Measurements from ENCODE around the gene TOGARAM1.

TOGARAM1 gene

DNA sequence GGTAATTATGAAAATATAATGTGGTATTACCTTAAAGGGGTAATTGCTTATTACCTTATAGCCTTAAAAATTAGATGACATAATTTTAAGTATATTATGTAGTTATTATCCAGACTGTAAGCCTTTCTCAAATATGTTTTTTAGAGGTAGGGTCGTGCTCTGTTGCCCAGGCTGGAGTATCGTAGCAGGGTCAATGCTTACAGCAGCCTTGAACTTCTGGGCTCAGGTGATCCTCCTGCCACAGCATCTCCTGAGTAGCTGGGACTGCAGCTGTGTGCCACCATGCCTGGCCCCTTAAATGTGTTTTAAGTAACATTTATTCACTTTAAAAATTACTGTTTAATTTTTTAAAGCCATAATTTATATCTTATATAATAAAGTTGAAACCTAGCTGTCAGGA, 132.3 kb downstream of the TOGARAM1 start:
- no peak for DNase-seq (ENCODE audit: low read depth)

DNA sequence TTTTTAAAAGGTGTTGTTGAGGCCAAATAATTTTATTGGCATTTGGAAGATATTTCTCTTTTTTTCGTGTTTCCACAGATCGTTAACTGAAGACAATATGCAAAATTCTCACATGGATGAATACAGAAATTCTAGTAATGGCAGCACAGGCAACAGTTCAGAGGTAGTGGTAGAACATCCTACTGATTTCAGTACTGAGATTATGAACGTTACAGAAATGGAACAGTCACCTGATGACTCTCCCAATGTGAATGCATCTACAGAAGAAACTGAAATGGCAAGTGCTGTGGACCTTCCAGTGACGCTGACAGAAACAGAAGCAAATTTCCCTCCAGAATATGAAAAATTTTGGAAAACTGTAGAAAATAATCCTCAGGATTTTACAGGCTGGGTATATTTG, 133.2 kb downstream of the TOGARAM1 start:
- no peak for DNase-seq (ENCODE audit: low read depth)

DNA sequence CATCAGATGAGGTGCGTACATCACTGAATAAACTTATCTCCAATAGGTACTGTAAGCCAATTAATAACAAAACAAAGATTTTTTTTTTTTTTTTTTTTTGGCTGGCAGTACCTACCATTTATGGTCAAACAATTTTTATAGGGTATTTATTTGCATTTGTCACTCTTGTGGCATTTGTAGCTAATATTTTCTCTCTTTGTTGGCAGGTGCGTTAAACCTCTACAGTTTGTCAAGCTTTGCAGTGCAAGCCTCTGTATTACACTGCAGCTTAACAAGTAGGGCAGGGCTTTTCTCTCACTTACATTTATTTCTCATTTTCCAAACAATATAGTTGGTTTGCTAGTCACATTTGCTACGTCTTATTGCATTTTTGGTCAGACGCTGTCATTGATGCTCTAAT, 134.2 kb downstream of the TOGARAM1 start:
- DNase-seq (ENCODE audit: low read depth): no peak

- no peak for DNase-seq (ENCODE audit: low read depth)
Measured at GRCh38 chr14:45103806-45104205, 141.8 kb downstream of the TOGARAM1 start.

GRCh38 chr14:45104561-45104960, 142.6 kb downstream of the TOGARAM1 start:
- DNase-seq (ENCODE audit: low read depth): no peak

DNA sequence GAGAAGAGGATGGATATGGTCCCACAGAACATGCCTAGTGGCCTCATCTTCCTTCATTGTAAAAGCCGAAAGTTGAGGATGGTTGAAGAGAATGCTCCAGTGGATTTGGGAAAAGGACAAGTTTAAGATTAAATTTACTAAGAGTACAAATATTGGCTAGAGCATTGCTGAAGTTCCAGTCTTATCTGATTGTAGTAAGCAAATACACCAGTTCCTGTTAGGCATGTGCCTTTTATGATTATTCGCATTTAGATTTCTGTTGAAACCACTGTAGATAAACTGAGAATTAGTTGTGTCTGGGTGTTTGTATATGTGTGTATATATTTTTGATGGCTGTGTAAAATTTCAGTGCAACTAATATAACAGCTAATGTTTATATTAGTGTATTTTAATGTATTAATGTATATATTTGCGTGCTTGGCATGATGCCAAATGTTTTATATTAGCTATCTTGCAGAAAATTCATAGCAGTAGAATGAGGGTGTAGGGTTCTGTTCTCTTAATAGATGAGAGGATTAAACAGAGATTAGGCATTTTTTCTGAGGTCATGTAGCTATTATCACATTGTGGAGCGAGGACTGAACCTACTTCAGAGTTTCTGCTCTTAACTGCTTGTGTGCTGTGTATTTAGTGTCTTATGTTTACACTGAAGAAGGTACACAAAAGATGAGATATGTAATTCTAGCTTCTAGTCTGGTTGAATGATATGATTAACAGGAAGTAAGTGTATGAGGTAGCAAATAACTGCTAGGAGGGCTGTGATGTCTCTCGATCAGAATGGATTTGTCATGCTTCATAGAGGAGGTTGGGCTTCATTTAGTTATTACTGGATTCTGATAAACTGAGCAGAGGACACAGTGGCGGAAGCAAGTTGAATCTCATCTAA, 151.1 kb downstream of the TOGARAM1 start:
- no peak for DNase-seq (ENCODE audit: low read depth)

- DNase-seq (ENCODE audit: low read depth): no peak
Measured at GRCh38 chr14:45114327-45114726, 152.3 kb downstream of the TOGARAM1 start.

DNA sequence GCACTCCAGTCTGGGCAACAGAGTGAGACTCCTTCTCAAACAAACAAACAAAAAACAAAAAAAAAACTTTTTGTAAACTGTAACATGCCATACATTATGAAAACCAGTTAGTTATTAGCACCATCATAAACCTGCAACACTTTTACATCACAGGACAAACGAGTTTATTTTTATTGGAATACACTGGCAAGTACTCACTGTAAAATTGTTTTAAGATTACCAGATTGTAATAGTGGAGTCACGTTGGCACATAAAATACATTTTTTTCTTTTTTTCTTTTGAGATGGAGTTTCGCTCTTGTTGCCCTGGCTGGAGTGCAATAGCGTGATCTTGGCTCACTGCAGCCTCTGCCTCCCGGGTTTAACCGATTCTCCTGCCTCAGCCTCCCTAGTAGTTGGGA, 156.6 kb downstream of the TOGARAM1 start:
- no peak for DNase-seq (ENCODE audit: low read depth)

DNA sequence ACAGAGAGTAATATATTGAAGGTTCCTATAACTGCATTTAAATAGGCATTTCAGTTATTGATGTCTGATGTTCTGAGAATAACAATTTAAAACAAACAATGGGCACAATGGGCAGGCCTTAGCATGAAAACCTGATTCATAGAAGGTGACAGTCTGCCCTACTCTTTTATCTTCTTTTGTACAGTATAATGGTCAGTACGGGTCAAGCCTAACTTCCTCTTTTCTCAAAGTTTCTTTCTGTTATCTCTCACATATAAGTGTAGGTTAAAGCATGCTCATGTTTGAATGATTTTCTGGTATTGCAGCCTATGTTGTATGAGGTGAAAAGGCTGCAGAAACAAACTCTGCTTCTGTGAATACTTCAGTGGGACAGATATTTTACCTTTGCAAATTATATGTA, 158.1 kb downstream of the TOGARAM1 start:
- no peak for DNase-seq (ENCODE audit: low read depth)

GRCh38 chr14:45123271-45123670, 161.3 kb downstream of the TOGARAM1 start:
- no peak for DNase-seq (ENCODE audit: low read depth)

Data from activated T-helper 9 cell treated with anti-CD3 and anti-CD28 coated beads, Interleukin-2, amount 50 U/mL, for 16 hours (primary cell).